GM19397 (cell line): ENCODE results near the gene RBM42.

Source experiments
- ATAC-seq: cut with Tn5 transposase; IDR thresholded peaks from one replicate; pipeline ENCODE4 v1.9.1; 2021; ENCODE audit warnings: mild to moderate bottlenecking, moderate library complexity; ENCODE audit not compliant: unreplicated experiment

RBM42 gene

GRCh38 chr19:35620001-35620400 lies 8.8 kb upstream of the RBM42 start:
- ATAC-seq: no peak

- ATAC-seq: no peak
Observed at GRCh38 chr19:35621708-35622107, 7.1 kb upstream of the RBM42 start.

GRCh38 chr19:35622750-35623149 lies 6.1 kb upstream of the RBM42 start:
- no peak for ATAC-seq

GRCh38 chr19:35623327-35624010 lies 5.4 kb upstream of the RBM42 start:
- no peak for ATAC-seq

- ATAC-seq: no peak
Observed at GRCh38 chr19:35628264-35628564, 622 bp upstream of the RBM42 start.

GRCh38 chr19:35629332-35629633 lies 447 bp downstream of the RBM42 start:
- peak; percentile 2 for ATAC-seq

- ATAC-seq: no peak
Observed at GRCh38 chr19:35633727-35634440, 5.0 kb downstream of the RBM42 start.

- ATAC-seq: no peak
Observed at GRCh38 chr19:35636651-35637050, 7.8 kb downstream of the RBM42 start.

- ATAC-seq: no peak
Observed at GRCh38 chr19:35637165-35637564, 8.3 kb downstream of the RBM42 start.

- ATAC-seq: no peak
Observed at GRCh38 chr19:35639321-35639639, 10.4 kb downstream of the RBM42 start.

GRCh38 chr19:35639863-35640262 lies 11.0 kb downstream of the RBM42 start:
- no peak for ATAC-seq

GRCh38 chr19:35641515-35642151 lies 12.8 kb downstream of the RBM42 start, which contains the start of gene ETV2:
TSS of gene ETV2 (plus strand) at chr19:35641745. CDS start at chr19:35642461, 716 bp downstream.
- ATAC-seq: no peak

GRCh38 chr19:35642312-35642711 lies 13.5 kb downstream of the RBM42 start:
- no peak for ATAC-seq

- no peak for ATAC-seq
Observed at GRCh38 chr19:35642798-35643254, 14.0 kb downstream of the RBM42 start.

- ATAC-seq: peak; percentile 49
Observed at GRCh38 chr19:35643255-35644205, 14.7 kb downstream of the RBM42 start.

- ATAC-seq: peak; percentile 57
Observed at GRCh38 chr19:35644206-35644986, 15.6 kb downstream of the RBM42 start.

- no peak for ATAC-seq
Observed at GRCh38 chr19:35644987-35645679, 16.3 kb downstream of the RBM42 start.

GRCh38 chr19:35645680-35646511 lies 17.1 kb downstream of the RBM42 start:
- ATAC-seq: no peak
